GM20000 (cell line): ENCODE results near the gene STMP1.
"Not testable (repeated sequence)": the region's sequence is repeated elsewhere in the genome, so short reads cannot be mapped to it uniquely, and the experiment has no call there.

ENCODE experiments used
- DNase-seq: peaks from one replicate; pipeline ENCODE4 v3.0.0; 2012; ENCODE audit warnings: low spot score
- CTCF ChIP-seq: IDR thresholded peaks from 2 replicates; pipeline ENCODE4 v1.5.1; 2012; ENCODE audit warnings: mild to moderate bottlenecking, control low read depth; ENCODE audit errors: extremely low read depth, missing control alignments

The STMP1 gene

GRCh38 chr7:135666156-135666555 lies 3.8 kb downstream of the STMP1 start:
- no peak for TF ChIP-seq CTCF
- no peak for DNase-seq

GRCh38 chr7:135666846-135667245 lies 4.5 kb downstream of the STMP1 start:
- no peak for DNase-seq
- TF ChIP-seq CTCF, result no peak

- not testable (repeated sequence) for DNase-seq
These were observed 5.3 kb downstream of the STMP1 start for GRCh38 chr7:135667626-135668025.

- not testable (repeated sequence) for DNase-seq
These were observed 6.6 kb downstream of the STMP1 start for GRCh38 chr7:135668852-135669395.

GRCh38 chr7:135669774-135670173 lies 7.5 kb downstream of the STMP1 start:
- no peak for DNase-seq

GRCh38 chr7:135670179-135670578 lies 7.9 kb downstream of the STMP1 start:
- DNase-seq, result no peak
- TF ChIP-seq CTCF, result no peak

More at GRCh38 chr7:135669774-135670173, 7.5 kb downstream of the STMP1 start:
- TF ChIP-seq CTCF, result no peak

- peak; percentile 73 for TF ChIP-seq CTCF
- DNase-seq, result peak; percentile 47
These were observed 10.4 kb downstream of the STMP1 start for GRCh38 chr7:135672560-135673359.

- no peak for TF ChIP-seq CTCF
- DNase-seq, result no peak
These were observed 11.0 kb downstream of the STMP1 start for GRCh38 chr7:135673360-135673706.
